Measurements from ENCODE around the gene EYA2.

DNA sequence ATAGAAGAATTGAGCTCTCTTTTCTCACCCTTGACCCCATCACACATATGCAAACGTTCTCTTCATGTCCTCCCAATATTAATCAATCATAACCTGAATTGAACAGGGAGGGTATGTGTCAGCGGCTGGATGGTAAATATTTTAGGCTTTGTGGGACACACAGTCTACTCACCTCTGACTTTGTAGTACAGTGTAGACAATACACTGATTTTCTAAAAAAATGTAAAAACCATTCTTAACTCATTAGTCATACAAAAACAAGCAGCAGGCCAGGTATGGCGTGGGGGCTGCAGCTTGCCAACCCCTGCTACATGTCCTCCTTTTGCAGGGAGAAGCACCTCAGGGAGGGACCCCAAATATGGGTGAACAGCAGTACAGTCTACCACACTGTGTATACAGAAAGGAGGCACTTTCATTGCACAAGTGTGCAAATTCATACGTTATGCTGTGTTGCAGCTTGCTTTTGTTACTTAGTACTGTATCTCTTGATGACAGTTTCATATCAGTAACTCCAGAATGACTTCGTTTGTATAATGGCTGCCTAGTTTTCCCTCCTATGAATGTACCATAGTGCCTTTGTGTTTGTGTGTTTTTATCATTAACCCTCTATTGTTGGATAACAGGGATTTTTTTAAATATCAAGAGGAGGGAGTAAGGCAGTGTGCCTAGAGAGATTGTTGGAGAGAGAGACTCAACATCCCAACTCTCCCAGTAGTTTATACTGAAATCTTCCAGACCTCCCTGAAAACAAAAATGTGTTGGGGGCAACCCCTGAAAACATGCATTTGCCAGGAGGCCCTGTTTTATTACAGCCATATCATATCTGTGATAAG, 247.5 kb downstream of the EYA2 start:
- TF ChIP-seq SP1 (IDR thresholded peaks at IDR 0.05): no peak
- TF ChIP-seq TARDBP (IDR thresholded peaks at IDR 0.05): no peak
- TF ChIP-seq HDGF (IDR thresholded peaks at IDR 0.05; ENCODE audit: borderline replicate concordance): no peak
- no peak for TF ChIP-seq ARNT (IDR thresholded peaks at IDR 0.05)
- no peak for TF ChIP-seq FOXM1 (IDR thresholded peaks at IDR 0.05; ENCODE audit: borderline replicate concordance)
- TF ChIP-seq NFRKB (IDR thresholded peaks at IDR 0.05): no peak
- TF ChIP-seq ELF4 (IDR thresholded peaks at IDR 0.05): no peak
- TF ChIP-seq BHLHE40 (IDR thresholded peaks at IDR 0.05; ENCODE audit: borderline replicate concordance): no peak
- no peak for TF ChIP-seq SUZ12 (IDR thresholded peaks at IDR 0.05)

Data from HEK293T (cell line).